HepG2 (cell line): ENCODE measurements around the gene MX2. TPM values are rescaled to one million over a fixed set of nuclear protein-coding genes. Genes with fewer than 3 reads are reported as not detected.

ENCODE experiments used
- ATAC-seq: fragments of 200-7000 bp; cut with Tn5 transposase; 3 replicates; pipeline ENCODE4 v1.9.1; 2020; ENCODE audit warnings: mild to moderate bottlenecking, moderate library complexity
- BruUV-seq: library from RNA; stranded (reverse); fragments of 400-500 nt; replicated peaks from 2 replicates; lab custom pipeline; 2021; lab: Mats Ljungman, UMichigan
- CTCF ChIA-PET: fragments of 300-600 bp; formaldehyde crosslinking; extraction: SDS; loops from one replicate; lab custom pipeline; 2021; ENCODE audit warnings: low total read pairs, inconsistent platforms, low intra/inter-chr PET ratio; lab: Yijun Ruan, JAX
- POLR2A ChIA-PET: fragments of 350-600 bp; sonication (Branson Sonifier 250); formaldehyde crosslinking; loops from one replicate; lab custom pipeline; 2020; ENCODE audit warnings: antibody characterized with exemption, inconsistent platforms; lab: Yijun Ruan, JAX
- DNase-seq: peaks from one replicate; pipeline ENCODE4 v3.0.0-alpha.2; 2015; ENCODE audit warnings: low spot score
- FAIRE-seq: peaks from 3 replicates; lab custom pipeline; 2011; peaks lifted over from hg19 to GRCh38; lab: Jason Lieb, UNC
- H2AFZ ChIP-seq: one replicate; pipeline ENCODE4 v1.6.1; 2011; ENCODE audit warnings: low read length, inconsistent platforms
- H3K27ac ChIP-seq: fragments of 300-600 bp; 3 replicates; pipeline ENCODE4 v1.8.0; 2011; ENCODE audit warnings: mixed run types, mild to moderate bottlenecking, mixed read lengths, low read length, inconsistent platforms; ENCODE audit not compliant: insufficient read depth; ENCODE audit errors: extremely low read length
- H3K27me3 ChIP-seq, 2 experiments: fragments of 200-600 bp in 1 of 2; 2 replicates in 1 of 2; 3 replicates in 1 of 2; pipeline versions ENCODE4 v1.6.0 to v1.8.0; 2011; ENCODE audit warnings: low read length in 2 of 2, mild to moderate bottlenecking in 2 of 2, moderate library complexity in 2 of 2, inconsistent platforms in 1 of 2; ENCODE audit not compliant: insufficient read depth in 2 of 2, control insufficient read depth in 1 of 2
- H3K36me3 ChIP-seq, 2 experiments: fragments of 200-600 bp in 1 of 2; replicated peaks in 1 of 2; 2 replicates in 1 of 2; 3 replicates in 1 of 2; pipeline versions ENCODE4 v1.5.1 to v1.8.0; 2011; ENCODE audit warnings: low read length in 2 of 2, inconsistent platforms in 1 of 2; ENCODE audit not compliant: insufficient read depth in 2 of 2, control insufficient read depth in 1 of 2
- H3K4me1 ChIP-seq: 2 replicates; pipeline ENCODE4 v1.5.1; 2012; ENCODE audit warnings: low read length, inconsistent platforms; ENCODE audit not compliant: insufficient read depth
- H3K4me2 ChIP-seq: 2 replicates; pipeline ENCODE4 v1.6.0; 2011; ENCODE audit warnings: low read depth, low read length, inconsistent platforms
- H3K4me3 ChIP-seq, 3 experiments: fragments of 200-600 bp in 1 of 3; sonication (generic), shearing (Covaris generic) in 1 of 3; replicated peaks in 1 of 3; 2 replicates each; pipeline ENCODE4 v1.5.1; 2011 to 2016; ENCODE audit warnings: low read length in 3 of 3, inconsistent platforms in 2 of 3, low read depth in 2 of 3, mild to moderate bottlenecking in 2 of 3, control low read depth in 1 of 3, mixed read lengths in 1 of 3; ENCODE audit not compliant: insufficient read depth in 1 of 3
- H3K79me2 ChIP-seq: one replicate; pipeline ENCODE4 v1.6.1; 2011; ENCODE audit warnings: low read length, inconsistent platforms; ENCODE audit not compliant: insufficient read depth
- H3K9ac ChIP-seq: 2 replicates; pipeline ENCODE4 v1.6.0; 2011; ENCODE audit warnings: mild to moderate bottlenecking, low read depth, low read length, inconsistent platforms; ENCODE audit not compliant: insufficient read depth
- H3K9me3 ChIP-seq: 2 replicates; pipeline ENCODE4 v1.5.1; 2012; ENCODE audit warnings: mild to moderate bottlenecking, low read length
- H4K20me1 ChIP-seq: 2 replicates; pipeline ENCODE4 v1.6.0; 2011; ENCODE audit warnings: inconsistent platforms, mild to moderate bottlenecking, low read length, moderate library complexity; ENCODE audit not compliant: insufficient read depth
- CENPT ChIP-seq: sonication (generic); formaldehyde crosslinking; IDR thresholded peaks from 2 replicates; pipeline ENCODE4 v1.8.0; 2022; ENCODE audit warnings: low read depth, mild to moderate bottlenecking, moderate library complexity, missing genetic modification reagents
- CENPX ChIP-seq: sonication (generic); formaldehyde crosslinking; IDR thresholded peaks from 2 replicates; pipeline ENCODE4 v1.9.0; 2021; ENCODE audit warnings: mild to moderate bottlenecking, missing genetic modification reagents, moderate library complexity
- NR1H2 ChIP-seq: sonication (generic); formaldehyde crosslinking; IDR thresholded peaks from 2 replicates; pipeline ENCODE4 v1.8.1; 2022; ENCODE audit warnings: low read depth, missing genetic modification reagents, borderline replicate concordance
- ZNF780A ChIP-seq: sonication (generic); formaldehyde crosslinking; IDR thresholded peaks from 2 replicates; pipeline ENCODE4 v1.8.0; 2022; ENCODE audit warnings: mild to moderate bottlenecking, missing genetic modification reagents, moderate library complexity
- WGBS: methylation state at CpG from one replicate; pipeline ENCODE4 v1.1.6; 2017; ENCODE audit warnings: low lambda C conversion rate; 5-methylcytosine and 5-hydroxymethylcytosine counted together
- in situ Hi-C: cut with HindIII; loops from 2 replicates; pipeline ENCODE4 v1.10.0; 2017; ENCODE audit warnings: low pct_unique_long_range_greater_than_20kb; ENCODE audit not compliant: extremely low pct_ligation_motif_present
- intact Hi-C: fragments of 100-400 bp; cut with micrococcal nuclease; formaldehyde crosslinking; loops from one replicate; pipeline ENCODE4 v1.10.0; 2022; ENCODE audit not compliant: unreplicated experiment
- polyA plus RNA-seq, 8 experiments: library from polyadenylated mRNA; depleted of rRNA in 3 of 8; stranded (reverse) in 7 of 8; unstranded in 1 of 8; fragments of >200 nt; fragmentation: Illumina TruSeq in 4 of 8; extraction: Trizol in 4 of 8; gene quantifications; 2 replicates each; pipeline versions ENCODE4 v1.2.1 to v1.2.3, GENCODE V29; 2011 to 2016; ENCODE audit warnings: low read depth in 4 of 8, missing spikeins in 1 of 8, mixed read lengths in 1 of 8; ENCODE audit not compliant: insufficient read depth in 1 of 8
- total RNA-seq, 5 experiments: library from RNA; depleted of rRNA; stranded (reverse); fragments of >200 nt; fragmentation: Illumina TruSeq; extraction: Trizol; gene quantifications; 2 replicates each; pipeline ENCODE4 v1.2.3, GENCODE V29; 2016; ENCODE audit warnings: low read depth in 1 of 5
- TF ChIP-seq, protein P1 (sequence below): sonication (generic); formaldehyde crosslinking; IDR thresholded peaks from 2 replicates; pipeline ENCODE4 v1.9.0; 2021; ENCODE audit warnings: missing genetic modification reagents, borderline replicate concordance
- TF ChIP-seq, protein P2 (sequence below): sonication (generic); formaldehyde crosslinking; IDR thresholded peaks from 2 replicates; pipeline ENCODE4 v1.5.1; 2020; ENCODE audit warnings: mild to moderate bottlenecking, missing genetic modification reagents, borderline replicate concordance

Gene MX2
- total and polyA plus RNA-seq, 2 of the 13 experiments (the other 11 are each of a cell fraction or from before 2014, with no cell fraction given): 24.0 to 35.7 TPM

- TF ChIP-seq, protein P1, sequence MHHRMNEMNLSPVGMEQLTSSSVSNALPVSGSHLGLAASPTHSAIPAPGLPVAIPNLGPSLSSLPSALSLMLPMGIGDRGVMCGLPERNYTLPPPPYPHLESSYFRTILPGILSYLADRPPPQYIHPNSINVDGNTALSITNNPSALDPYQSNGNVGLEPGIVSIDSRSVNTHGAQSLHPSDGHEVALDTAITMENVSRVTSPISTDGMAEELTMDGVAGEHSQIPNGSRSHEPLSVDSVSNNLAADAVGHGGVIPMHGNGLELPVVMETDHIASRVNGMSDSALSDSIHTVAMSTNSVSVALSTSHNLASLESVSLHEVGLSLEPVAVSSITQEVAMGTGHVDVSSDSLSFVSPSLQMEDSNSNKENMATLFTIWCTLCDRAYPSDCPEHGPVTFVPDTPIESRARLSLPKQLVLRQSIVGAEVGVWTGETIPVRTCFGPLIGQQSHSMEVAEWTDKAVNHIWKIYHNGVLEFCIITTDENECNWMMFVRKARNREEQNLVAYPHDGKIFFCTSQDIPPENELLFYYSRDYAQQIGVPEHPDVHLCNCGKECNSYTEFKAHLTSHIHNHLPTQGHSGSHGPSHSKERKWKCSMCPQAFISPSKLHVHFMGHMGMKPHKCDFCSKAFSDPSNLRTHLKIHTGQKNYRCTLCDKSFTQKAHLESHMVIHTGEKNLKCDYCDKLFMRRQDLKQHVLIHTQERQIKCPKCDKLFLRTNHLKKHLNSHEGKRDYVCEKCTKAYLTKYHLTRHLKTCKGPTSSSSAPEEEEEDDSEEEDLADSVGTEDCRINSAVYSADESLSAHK (CRISPR knock-in tag): no peak
- TF ChIP-seq, protein P2, sequence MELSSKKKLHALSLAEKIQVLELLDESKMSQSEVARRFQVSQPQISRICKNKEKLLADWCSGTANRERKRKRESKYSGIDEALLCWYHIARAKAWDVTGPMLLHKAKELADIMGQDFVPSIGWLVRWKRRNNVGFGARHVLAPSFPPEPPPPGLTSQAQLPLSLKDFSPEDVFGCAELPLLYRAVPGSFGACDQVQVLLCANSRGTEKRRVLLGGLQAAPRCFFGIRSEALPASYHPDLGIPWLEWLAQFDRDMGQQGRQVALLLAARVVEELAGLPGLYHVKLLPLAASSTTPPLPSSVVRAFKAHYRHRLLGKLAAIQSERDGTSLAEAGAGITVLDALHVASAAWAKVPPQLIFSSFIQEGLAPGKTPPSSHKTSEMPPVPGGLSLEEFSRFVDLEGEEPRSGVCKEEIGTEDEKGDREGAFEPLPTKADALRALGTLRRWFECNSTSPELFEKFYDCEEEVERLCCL: no peak
- no peak for TF ChIP-seq ZNF780A
Measured at GRCh38 chr21:41364308-41364707, 2.5 kb downstream of the MX2 start (continued).

DNA sequence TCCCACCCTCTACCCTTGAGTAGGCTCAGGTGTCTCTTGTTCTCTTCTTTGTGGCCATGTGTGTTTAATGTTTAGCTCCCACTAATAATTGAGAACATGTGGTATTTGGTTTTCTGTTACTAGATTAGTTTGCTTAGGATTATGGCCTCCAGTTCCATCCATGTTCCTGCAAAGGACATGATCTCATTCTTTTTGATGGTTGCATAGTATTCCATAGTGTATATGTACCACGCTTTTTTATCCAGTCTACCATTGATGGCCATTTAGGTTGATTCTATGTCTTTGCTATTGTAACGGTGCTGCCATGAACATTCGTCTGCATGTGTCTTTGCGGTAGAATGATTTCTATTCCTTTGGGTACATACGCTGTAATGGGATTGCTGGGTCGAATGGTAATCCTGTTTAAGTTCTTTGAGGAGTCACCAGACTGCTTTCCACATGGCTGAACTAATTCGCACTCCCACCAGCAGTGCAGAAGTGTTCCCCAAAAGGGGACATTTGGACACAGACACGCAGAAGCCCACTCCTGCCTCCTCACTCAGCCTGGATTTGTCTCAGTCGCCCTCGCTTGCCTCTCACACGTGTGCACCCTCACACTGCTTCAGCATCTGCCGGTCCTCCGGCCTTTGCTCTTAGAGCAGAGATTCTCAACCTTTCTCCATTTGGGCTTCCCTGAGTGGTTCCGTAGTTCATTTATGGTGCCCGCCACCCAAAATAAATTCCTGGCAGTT is 3.7 kb downstream of the MX2 start:
- no peaks in the 10 kb centered on the region for H3K27me3 ChIP-seq
- no peaks in the 10 kb centered on the region for H3K9me3 ChIP-seq
- no peak overlapping the region for H3K4me3 ChIP-seq
- no peaks in the 10 kb centered on the region for H4K20me1 ChIP-seq
- H3K4me1 ChIP-seq: peaks cover 76% of the 10 kb centered on the region
- DNase-seq (no peak), FAIRE-seq (no peak), ATAC-seq (no peak)
- POLR2A ChIA-PET: interaction anchor here (2.0 to 2.1 kb wide), 3 partner anchors 43 to 82 kb away, joined by 6 to 31 read pairs (median 10); no protein-coding TSS in a partner anchor
- H3K27ac ChIP-seq: peak overlapping the region; percentile 83
- no peaks in the 10 kb centered on the region for H3K36me3 ChIP-seq
- intact Hi-C loops (loop anchor here (1.0 to 5.0 kb wide), 2 partner anchors 43 to 52 kb away; no protein-coding TSS in a partner anchor), in situ Hi-C loops (no loop called here)
- H2AFZ ChIP-seq: no peak overlapping the region
- 96% methylated on average over 15 of the region's 15 CpGs for WGBS
- H3K9ac ChIP-seq: no peak overlapping the region
- CTCF ChIA-PET: no interaction called here
- BruUV-seq: no TSS peak
- H3K79me2 ChIP-seq: peaks cover 2% of the 10 kb centered on the region
- H3K4me2 ChIP-seq: no peak overlapping the region
- no peak for TF ChIP-seq CENPT
- no peak for TF ChIP-seq NR1H2 (CRISPR knock-in tag)
- TF ChIP-seq CENPX: no peak
